Sigmoid colon (tissue), 7 donors: ENCODE data around the gene PGLYRP3. TPM values are rescaled to one million over a fixed set of nuclear protein-coding genes. Genes with fewer than 3 reads are reported as not detected.

Experiments used
- DNase-seq: peaks from one replicate; pipeline ENCODE4 v3.0.0-alpha.2; 2019
- H3K27ac ChIP-seq, 4 donors: fragments of 200-600 bp; sonication (generic); one replicate each; pipeline ENCODE4 v1.5.1; 2016 to 2019; ENCODE audit warnings: mild to moderate bottlenecking in 1 of 4
- H3K27me3 ChIP-seq, 3 donors: fragments of 200-600 bp; sonication (generic); one replicate each; pipeline ENCODE4 v1.5.1; 2019; ENCODE audit warnings: mild to moderate bottlenecking in 1 of 3
- H3K36me3 ChIP-seq, 4 donors: fragments of 200-600 bp; sonication (generic); one replicate each; pipeline ENCODE4 v1.5.1; 2016 to 2019
- H3K4me1 ChIP-seq, 4 donors: fragments of 200-600 bp; sonication (generic); one replicate each; pipeline ENCODE4 v1.5.1; 2017 to 2019
- H3K4me3 ChIP-seq, 4 donors: fragments of 200-600 bp; sonication (generic); one replicate each; pipeline ENCODE4 v1.5.1; 2017 to 2019; ENCODE audit warnings: mild to moderate bottlenecking in 2 of 4, moderate library complexity in 1 of 4
- H3K9me3 ChIP-seq, 4 donors: fragments of 200-600 bp in 3 of 4; sonication (generic) in 3 of 4; one replicate each; pipeline versions ENCODE4 v1.5.1 to v1.6.1; 2013 to 2019
- CTCF ChIP-seq, 4 experiments: fragments of 450-650 bp in 3 of 4; fragments of 200-600 bp in 1 of 4; IDR thresholded peaks; one replicate each; pipeline ENCODE4 v1.5.1; 2016 to 2019; ENCODE audit warnings: antibody characterized with exemption in 4 of 4, mild to moderate bottlenecking in 3 of 4, moderate library complexity in 2 of 4
- EP300 ChIP-seq, 4 donors: sonication (generic); formaldehyde crosslinking; IDR thresholded peaks; one replicate each; pipeline ENCODE4 v1.6.1; 2017; ENCODE audit warnings: antibody characterized with exemption in 4 of 4
- POLR2A ChIP-seq, 2 donors: fragments of 450-650 bp; IDR thresholded peaks; one replicate each; pipeline ENCODE4 v1.6.1; 2016; ENCODE audit warnings: antibody characterized with exemption in 2 of 2, mild to moderate bottlenecking in 2 of 2, moderate library complexity in 2 of 2
- POLR2AphosphoS5 ChIP-seq, 4 donors: sonication (generic); formaldehyde crosslinking; IDR thresholded peaks; one replicate each; pipeline ENCODE4 v1.6.1; 2017; ENCODE audit warnings: antibody characterized with exemption in 4 of 4
- WGBS, 2 donors: extraction: QIAGEN DNeasy Blood & Tissue Kit; methylation state at CpG; one replicate each; pipeline ENCODE4 v1.1.7; 2013; 5-methylcytosine and 5-hydroxymethylcytosine counted together
- intact Hi-C: fragments of 100-400 bp; cut with DNase I; formaldehyde crosslinking; loops from one replicate; pipeline ENCODE4 v1.15.1; 2023
- polyA plus RNA-seq, 3 donors: library from polyadenylated mRNA; stranded (reverse); fragments of 200-250 nt; gene quantifications; one replicate each; pipeline ENCODE4 v1.2.3, GENCODE V29; 2013
- total RNA-seq, 4 donors: library from RNA; depleted of rRNA; stranded (reverse); fragments of >200 nt; gene quantifications; one replicate each; pipeline ENCODE4 v1.1.0, GENCODE V29; 2016
- donor health status: healthy with polysubstance abuse.
- donor health status: Bipolar disorder and iron deficiency.
- donor health status: healthy.

Gene PGLYRP3
- total and polyA plus RNA-seq, 7 donors: 0.16 TPM; not detected in 6

- no peak for DNase-seq
- Histone ChIP-seq H3K36me3 (no peaks in the 10 kb centered on the region), H3K9me3 (no peaks in the 10 kb centered on the region), H3K4me3 (no peak overlapping the region), H3K27me3 (no peaks in the 10 kb centered on the region), H3K27ac (no peak overlapping the region), H3K4me1 (no peaks in the 10 kb centered on the region)
- TF ChIP-seq EP300 (IDR thresholded peaks at IDR 0.05): no peak
- no peak for TF ChIP-seq POLR2AphosphoS5 (IDR thresholded peaks at IDR 0.05)
- TF ChIP-seq CTCF (IDR thresholded peaks at IDR 0.05): no peak
- no peak for TF ChIP-seq POLR2A (IDR thresholded peaks at IDR 0.05)
- intact Hi-C loops: no loop called here
- 87 to 88% methylated on average over 22 of the region's 22 CpGs for WGBS, 2 donors
These were observed 6.2 kb downstream of the PGLYRP3 start for GRCh38 chr1:153306303-153307220.

GRCh38 chr1:153305682-153306081, 7.1 kb downstream of the PGLYRP3 start:
- intact Hi-C loops: no loop called here
- 86 to 91% methylated on average over 6 of the region's 6 CpGs for whole genome bisulfite sequencing, 2 donors
- Histone ChIP-seq H3K4me3 (no peak overlapping the region), H3K9me3 (no peaks in the 10 kb centered on the region), H3K27ac (no peak overlapping the region), H3K36me3 (no peaks in the 10 kb centered on the region), H3K4me1 (no peaks in the 10 kb centered on the region), H3K27me3 (no peaks in the 10 kb centered on the region)
- DNase-seq: no peak
- no peak for TF ChIP-seq CTCF (IDR thresholded peaks at IDR 0.05)
- no peak for TF ChIP-seq POLR2AphosphoS5 (IDR thresholded peaks at IDR 0.05)
- no peak for TF ChIP-seq POLR2A (IDR thresholded peaks at IDR 0.05)
- no peak for TF ChIP-seq EP300 (IDR thresholded peaks at IDR 0.05)

GRCh38 chr1:153302308-153302707, 10.4 kb downstream of the PGLYRP3 start:
- Histone ChIP-seq H3K4me3 (no peak overlapping the region), H3K27ac (no peak overlapping the region), H3K36me3 (no peaks in the 10 kb centered on the region), H3K27me3 (no peaks in the 10 kb centered on the region), H3K9me3 (no peaks in the 10 kb centered on the region), H3K4me1 (no peaks in the 10 kb centered on the region)
- intact Hi-C loops: no loop called here
- DNase-seq: no peak
- TF ChIP-seq EP300 (IDR thresholded peaks at IDR 0.05) (no peak), POLR2AphosphoS5 (IDR thresholded peaks at IDR 0.05) (no peak), CTCF (IDR thresholded peaks at IDR 0.05) (no peak), POLR2A (IDR thresholded peaks at IDR 0.05) (no peak)
- 73 to 81% methylated on average over 5 of the region's 5 CpGs for WGBS, 2 donors

- Histone ChIP-seq H3K27me3 (peaks cover 0 to 7% (median 0%) of the 10 kb centered on the region in 3 donors), H3K27ac (no peak overlapping the region), H3K4me3 (no peak overlapping the region), H3K36me3 (no peaks in the 10 kb centered on the region), H3K9me3 (no peaks in the 10 kb centered on the region), H3K4me1 (no peaks in the 10 kb centered on the region)
- WGBS, 2 donors: 43 to 65% methylated on average over 9 of the region's 9 CpGs
- TF ChIP-seq EP300 (IDR thresholded peaks at IDR 0.05) (no peak), CTCF (IDR thresholded peaks at IDR 0.05) (no peak)
- DNase-seq: no peak
- intact Hi-C loops: no loop called here
These were observed 18.9 kb downstream of the PGLYRP3 start for GRCh38 chr1:153293851-153294250.

GRCh38 chr1:153293480-153293775, 19.3 kb downstream of the PGLYRP3 start:
- no peak overlapping the region for H3K27ac ChIP-seq
- no peak for DNase-seq
- no peak overlapping the region for H3K4me3 ChIP-seq
- peaks cover 0 to 7% (median 0%) of the 10 kb centered on the region in 3 donors for H3K27me3 ChIP-seq
- H3K4me1 ChIP-seq: no peaks in the 10 kb centered on the region
- 82 to 86% methylated on average over 7 of the region's 7 CpGs for WGBS, 2 donors
- intact Hi-C loops: no loop called here
- no peaks in the 10 kb centered on the region for H3K36me3 ChIP-seq
- TF ChIP-seq POLR2AphosphoS5 (IDR thresholded peaks at IDR 0.05): no peak
- TF ChIP-seq CTCF (IDR thresholded peaks at IDR 0.05): no peak
- TF ChIP-seq POLR2A (IDR thresholded peaks at IDR 0.05): no peak
- no peak for TF ChIP-seq EP300 (IDR thresholded peaks at IDR 0.05)
- no peaks in the 10 kb centered on the region for H3K9me3 ChIP-seq
